Large intestine (tissue), 12 donors: Measurements from ENCODE around the gene MRPS18A. TPM values are rescaled to one million over a fixed set of nuclear protein-coding genes. Genes with fewer than 3 reads are reported as not detected.

Experiments used
- DNase-seq, 2 donors: peaks; one replicate each; pipeline versions ENCODE4 v3.0.0 to v3.0.0-alpha.2; 2013
- H3K27ac ChIP-seq: one replicate; pipeline ENCODE4 v1.5.1; 2013; ENCODE audit warnings: low read length
- H3K27me3 ChIP-seq: 2 replicates; pipeline ENCODE4 v1.6.1; 2013; ENCODE audit warnings: low read length; ENCODE audit not compliant: control insufficient read depth, insufficient read depth
- H3K36me3 ChIP-seq: 2 replicates; pipeline ENCODE4 v1.6.1; 2013; ENCODE audit warnings: low read length; ENCODE audit not compliant: control insufficient read depth, insufficient read depth
- H3K4me1 ChIP-seq: one replicate; pipeline ENCODE4 v1.6.1; 2013; ENCODE audit warnings: low read length; ENCODE audit not compliant: control insufficient read depth, insufficient read depth
- H3K4me3 ChIP-seq: one replicate; pipeline ENCODE4 v1.5.1; 2013; ENCODE audit warnings: low read length
- H3K9me3 ChIP-seq: one replicate; pipeline ENCODE4 v1.6.1; 2013; ENCODE audit warnings: mild to moderate bottlenecking, low read depth, low read length, moderate library complexity; ENCODE audit not compliant: control insufficient read depth
- WGBS: methylation state at CpG from one replicate; pipeline ENCODE4 v1.1.5; 2013; ENCODE audit warnings: low lambda C conversion rate; ENCODE audit not compliant: insufficient coverage; 5-methylcytosine and 5-hydroxymethylcytosine counted together
- long read RNA-seq, 11 donors: transcript quantifications; one replicate each; lab custom pipeline, GENCODE V29; 2026
- polyA plus RNA-seq: library from polyadenylated mRNA; unstranded; fragments of 120-200 nt; gene quantifications from one replicate; pipeline ENCODE4 v1.2.1, GENCODE V29; 2013

Gene MRPS18A
- 46.5 TPM for polyA plus RNA-seq
- long read RNA-seq, donor 1, transcript MRPS18A-202 (6 exons, 1,062 nt): major isoform, 26 of 27 reads
- long read RNA-seq, donor 1, partial matches to known transcripts: 0 of 27 reads
- long read RNA-seq, donor 1, other reads (novel, unspliced or antisense): 0 of 27 reads
- long read RNA-seq, donor 2, transcript MRPS18A-202 (6 exons, 1,062 nt): major isoform, 37 of 37 reads
- long read RNA-seq, donor 2, partial matches to known transcripts: 0 of 37 reads
- long read RNA-seq, donor 2, other reads (novel, unspliced or antisense): 0 of 37 reads
- long read RNA-seq, donor 3, transcript MRPS18A-202 (6 exons, 1,062 nt): major isoform, 53 of 60 reads
- long read RNA-seq, donor 3, partial matches to known transcripts: 6 of 60 reads
- long read RNA-seq, donor 3, other reads (novel, unspliced or antisense): 0 of 60 reads
- long read RNA-seq, donor 4, partial matches to known transcripts: 0 of 4 reads
- long read RNA-seq, donor 4, other reads (novel, unspliced or antisense): 0 of 4 reads
- long read RNA-seq, donor 5, transcript MRPS18A-202 (6 exons, 1,062 nt): major isoform, 26 of 26 reads
- long read RNA-seq, donor 5, partial matches to known transcripts: 0 of 26 reads
- long read RNA-seq, donor 5, other reads (novel, unspliced or antisense): 0 of 26 reads
- long read RNA-seq, donor 6, transcript MRPS18A-202 (6 exons, 1,062 nt): major isoform, 39 of 42 reads
- long read RNA-seq, donor 6, partial matches to known transcripts: 0 of 42 reads
- long read RNA-seq, donor 6, other reads (novel, unspliced or antisense): 0 of 42 reads
- long read RNA-seq, donor 7, transcript MRPS18A-202 (6 exons, 1,062 nt): major isoform, 15 of 15 reads
- long read RNA-seq, donor 7, partial matches to known transcripts: 0 of 15 reads
- long read RNA-seq, donor 7, other reads (novel, unspliced or antisense): 0 of 15 reads
- long read RNA-seq, donor 8, transcript MRPS18A-202 (6 exons, 1,062 nt): major isoform, 55 of 58 reads
- long read RNA-seq, donor 8, partial matches to known transcripts: 0 of 58 reads
- long read RNA-seq, donor 8, other reads (novel, unspliced or antisense): 0 of 58 reads
- long read RNA-seq, donor 9, transcript MRPS18A-202 (6 exons, 1,062 nt): major isoform, 41 of 41 reads
- long read RNA-seq, donor 9, partial matches to known transcripts: 0 of 41 reads
- long read RNA-seq, donor 9, other reads (novel, unspliced or antisense): 0 of 41 reads
- long read RNA-seq, donor 10, transcript MRPS18A-202 (6 exons, 1,062 nt): major isoform, 43 of 43 reads
- long read RNA-seq, donor 10, partial matches to known transcripts: 0 of 43 reads
- long read RNA-seq, donor 10, other reads (novel, unspliced or antisense): 0 of 43 reads
- long read RNA-seq, donor 11, transcript MRPS18A-202 (6 exons, 1,062 nt): major isoform, 34 of 37 reads
- long read RNA-seq, donor 11, partial matches to known transcripts: 0 of 37 reads
- long read RNA-seq, donor 11, other reads (novel, unspliced or antisense): 0 of 37 reads

DNA sequence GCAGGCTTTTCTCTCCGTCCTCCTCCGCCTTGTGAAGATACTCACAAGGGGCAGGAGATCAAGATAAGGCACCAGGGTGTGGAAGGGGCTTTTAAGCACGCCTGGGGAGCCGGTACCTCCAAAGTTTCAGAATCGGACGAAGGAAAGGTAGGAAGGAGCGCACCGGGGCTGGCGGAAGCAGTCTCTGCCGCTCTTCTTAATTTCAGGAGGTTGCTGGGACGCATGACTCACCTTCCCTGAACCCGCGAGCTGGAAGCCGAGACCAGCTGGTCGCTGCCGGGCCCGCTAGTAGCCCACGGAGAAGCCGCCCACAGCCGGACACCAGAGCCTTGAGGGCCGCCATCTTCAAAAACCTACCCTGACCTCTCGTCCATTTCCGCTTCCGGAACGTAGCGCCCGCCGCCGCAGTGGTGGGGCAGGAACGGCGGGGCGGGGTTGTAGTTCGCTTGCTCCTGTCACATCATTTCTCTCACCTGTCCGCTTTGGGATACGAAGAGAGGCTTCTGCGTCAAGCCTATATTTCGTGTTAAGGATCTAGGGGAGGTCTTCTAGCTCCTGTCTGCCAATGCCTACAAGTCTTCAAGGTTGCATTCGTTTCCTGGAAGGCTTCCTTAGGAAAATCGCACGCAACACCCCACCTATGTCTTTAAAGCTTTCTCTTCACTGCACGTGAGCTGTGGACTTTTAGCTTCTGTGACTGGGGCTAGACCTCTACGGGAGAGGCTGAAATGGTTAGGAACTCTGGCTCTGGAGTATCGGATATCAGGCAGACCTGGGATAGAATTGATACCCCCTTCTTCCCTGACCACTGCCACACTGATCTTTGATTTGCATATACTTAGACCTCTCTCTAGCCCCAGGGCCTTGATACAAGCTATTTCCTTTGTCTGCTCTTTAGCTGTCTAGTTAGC is at the start of gene MRPS18A:
Gene MRPS18A (minus strand): TSS at position 355 of the 911 bp plus-strand sequence. CDS start 12 bp downstream, at position 343.
- H3K27me3 ChIP-seq: no peaks in the 10 kb centered on the region
- H3K9me3 ChIP-seq: no peaks in the 10 kb centered on the region
- peak within 1 kb of the TSS; percentile 40 for H3K27ac ChIP-seq
- H3K4me3 ChIP-seq: peak within 1 kb of the TSS; percentile 88
- peaks cover 2% of the 10 kb centered on the region for H3K36me3 ChIP-seq
- no CpG with 5 or more reads among the region's 43 CpGs for WGBS
- peak in 1 of 2 donors; percentile 89 for DNase-seq
- H3K4me1 ChIP-seq: peaks cover 20% of the 10 kb centered on the region

DNA sequence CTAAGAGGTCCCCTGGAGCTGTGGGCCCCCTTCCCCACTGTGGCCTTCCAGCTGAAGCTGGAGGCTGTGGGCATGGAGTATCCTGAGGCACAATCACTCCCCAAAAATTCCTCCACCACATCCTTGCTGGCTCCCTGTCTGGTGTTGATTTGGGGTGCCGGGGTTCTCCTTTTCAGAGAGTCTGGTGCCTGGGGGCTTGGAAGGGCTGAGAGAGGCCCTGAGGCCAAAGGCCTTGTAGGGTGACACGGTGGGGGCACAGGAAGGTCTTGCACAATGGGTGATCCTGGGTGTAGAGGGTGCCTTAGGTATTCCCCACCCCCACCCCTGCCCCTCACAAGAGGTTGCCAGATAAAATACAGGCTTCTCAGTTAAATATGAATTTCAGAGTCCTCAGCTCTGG is 49.3 kb upstream of the MRPS18A start:
- no CpG with 5 or more reads among the region's 2 CpGs for WGBS
- Histone ChIP-seq H3K4me1 (peaks cover 15% of the 10 kb centered on the region), H3K4me3 (no peak overlapping the region), H3K36me3 (no peaks in the 10 kb centered on the region), H3K27ac (peak overlapping the region; percentile 13), H3K27me3 (no peaks in the 10 kb centered on the region), H3K9me3 (no peaks in the 10 kb centered on the region)
- DNase-seq: no peak

GRCh38 chr6:43736211-43736786 is 48.7 kb upstream of the MRPS18A start:
- no CpG with 5 or more reads among the region's 2 CpGs for WGBS
- H3K27me3 ChIP-seq: no peaks in the 10 kb centered on the region
- peaks cover 15% of the 10 kb centered on the region for H3K4me1 ChIP-seq
- peak; percentile 74 to 83 for DNase-seq
- H3K36me3 ChIP-seq: no peaks in the 10 kb centered on the region
- H3K27ac ChIP-seq: peak overlapping the region; percentile 13
- no peak overlapping the region for H3K4me3 ChIP-seq
- no peaks in the 10 kb centered on the region for H3K9me3 ChIP-seq

DNA sequence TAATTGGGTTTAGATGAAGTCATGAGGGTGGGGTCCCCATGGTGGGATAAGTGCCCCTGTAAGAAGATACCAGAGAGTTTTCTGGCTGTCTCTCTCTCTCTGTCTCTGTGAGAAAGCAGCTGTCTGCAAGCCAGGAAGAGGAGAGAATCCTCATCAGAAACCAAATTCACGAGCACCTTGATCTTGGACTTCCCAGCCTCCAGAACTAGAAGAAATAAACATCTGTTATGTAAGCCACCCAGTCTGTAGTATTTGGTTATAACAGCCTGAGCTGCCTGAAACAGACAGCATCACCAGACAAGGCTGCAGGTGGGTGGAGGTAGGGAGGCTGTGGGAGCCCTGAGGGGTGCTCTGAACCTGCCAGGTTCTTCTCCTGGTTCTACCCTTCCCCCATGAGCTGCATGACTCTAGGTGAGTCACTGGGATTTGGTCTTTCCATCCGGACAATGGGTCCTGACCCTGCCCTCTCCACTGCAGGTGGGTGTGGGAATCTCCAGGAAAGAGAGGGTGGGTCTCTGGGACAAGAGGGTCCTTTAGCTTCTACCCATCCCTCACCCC is 48.1 kb upstream of the MRPS18A start:
- Histone ChIP-seq H3K4me3 (no peak overlapping the region), H3K36me3 (no peaks in the 10 kb centered on the region), H3K4me1 (peaks cover 15% of the 10 kb centered on the region), H3K9me3 (peaks cover 4% of the 10 kb centered on the region), H3K27me3 (no peaks in the 10 kb centered on the region), H3K27ac (no peak overlapping the region)
- no CpG with 5 or more reads among the region's 2 CpGs for WGBS
- no peak for DNase-seq

GRCh38 chr6:43734294-43734665 is 46.7 kb upstream of the MRPS18A start:
- DNase-seq: no peak
- no CpG with 5 or more reads among the region's 3 CpGs for WGBS
- no peak overlapping the region for H3K27ac ChIP-seq
- H3K36me3 ChIP-seq: no peaks in the 10 kb centered on the region
- H3K27me3 ChIP-seq: no peaks in the 10 kb centered on the region
- H3K4me1 ChIP-seq: peaks cover 15% of the 10 kb centered on the region
- no peak overlapping the region for H3K4me3 ChIP-seq
- peaks cover 9% of the 10 kb centered on the region for H3K9me3 ChIP-seq

GRCh38 chr6:43733471-43734293 is 46.1 kb upstream of the MRPS18A start:
- Histone ChIP-seq H3K4me3 (no peak overlapping the region), H3K36me3 (no peaks in the 10 kb centered on the region), H3K27me3 (no peaks in the 10 kb centered on the region), H3K9me3 (peaks cover 9% of the 10 kb centered on the region), H3K4me1 (peaks cover 15% of the 10 kb centered on the region), H3K27ac (no peak overlapping the region)
- WGBS: no CpG with 5 or more reads among the region's 10 CpGs
- DNase-seq: no peak

GRCh38 chr6:43730634-43731033 is 43.0 kb upstream of the MRPS18A start:
- Histone ChIP-seq H3K27ac (no peak overlapping the region), H3K4me3 (no peak overlapping the region), H3K27me3 (no peaks in the 10 kb centered on the region), H3K9me3 (peaks cover 9% of the 10 kb centered on the region), H3K4me1 (no peaks in the 10 kb centered on the region), H3K36me3 (no peaks in the 10 kb centered on the region)
- DNase-seq: no peak

DNA sequence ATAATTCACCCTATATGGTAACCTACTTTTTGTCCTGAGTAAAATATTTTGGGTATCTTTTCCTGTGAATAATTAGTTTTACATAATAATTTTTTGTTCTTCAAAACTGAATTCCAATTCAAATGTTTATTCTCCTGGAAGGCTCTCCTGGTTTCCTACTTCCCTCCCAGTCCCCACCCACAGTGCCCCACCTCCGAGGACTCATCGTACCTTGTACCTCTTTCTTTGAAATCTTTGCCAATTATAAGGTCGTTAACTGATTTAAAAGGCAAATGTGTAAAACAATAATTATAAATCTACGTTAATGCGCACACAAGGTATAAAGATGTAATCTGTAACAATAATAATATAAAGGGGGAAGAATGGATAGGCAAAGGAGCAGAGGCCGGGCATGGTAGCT is 41.9 kb upstream of the MRPS18A start:
- DNase-seq: no peak
- no CpG with 5 or more reads among the region's 6 CpGs for WGBS
- Histone ChIP-seq H3K9me3 (peaks cover 9% of the 10 kb centered on the region), H3K36me3 (no peaks in the 10 kb centered on the region), H3K27me3 (no peaks in the 10 kb centered on the region), H3K27ac (no peak overlapping the region), H3K4me3 (no peak overlapping the region), H3K4me1 (no peaks in the 10 kb centered on the region)
